Measurements from ENCODE around the gene GRIA4.

DNA sequence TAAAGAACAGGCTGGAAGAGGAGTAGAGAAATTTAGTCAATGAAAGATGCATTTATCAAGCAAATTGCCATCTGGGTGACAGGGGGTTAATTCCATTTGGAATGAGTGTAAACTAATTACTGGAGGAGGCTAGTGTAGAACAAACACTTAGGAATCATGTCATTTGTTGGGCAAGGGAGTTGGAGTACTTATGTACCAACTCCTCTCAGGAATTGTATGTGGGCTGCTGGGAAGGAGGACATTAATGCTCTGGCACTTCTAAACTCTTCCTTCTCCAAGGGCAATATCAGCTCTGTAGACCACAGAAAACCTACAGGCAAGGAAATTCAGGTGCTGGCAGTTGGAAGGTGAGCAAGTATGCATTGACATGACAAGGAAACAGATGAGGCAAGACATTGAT, 271.2 kb downstream of the GRIA4 start:
- TF ChIP-seq, protein P1, sequence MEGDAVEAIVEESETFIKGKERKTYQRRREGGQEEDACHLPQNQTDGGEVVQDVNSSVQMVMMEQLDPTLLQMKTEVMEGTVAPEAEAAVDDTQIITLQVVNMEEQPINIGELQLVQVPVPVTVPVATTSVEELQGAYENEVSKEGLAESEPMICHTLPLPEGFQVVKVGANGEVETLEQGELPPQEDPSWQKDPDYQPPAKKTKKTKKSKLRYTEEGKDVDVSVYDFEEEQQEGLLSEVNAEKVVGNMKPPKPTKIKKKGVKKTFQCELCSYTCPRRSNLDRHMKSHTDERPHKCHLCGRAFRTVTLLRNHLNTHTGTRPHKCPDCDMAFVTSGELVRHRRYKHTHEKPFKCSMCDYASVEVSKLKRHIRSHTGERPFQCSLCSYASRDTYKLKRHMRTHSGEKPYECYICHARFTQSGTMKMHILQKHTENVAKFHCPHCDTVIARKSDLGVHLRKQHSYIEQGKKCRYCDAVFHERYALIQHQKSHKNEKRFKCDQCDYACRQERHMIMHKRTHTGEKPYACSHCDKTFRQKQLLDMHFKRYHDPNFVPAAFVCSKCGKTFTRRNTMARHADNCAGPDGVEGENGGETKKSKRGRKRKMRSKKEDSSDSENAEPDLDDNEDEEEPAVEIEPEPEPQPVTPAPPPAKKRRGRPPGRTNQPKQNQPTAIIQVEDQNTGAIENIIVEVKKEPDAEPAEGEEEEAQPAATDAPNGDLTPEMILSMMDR (IDR thresholded peaks at IDR 0.05): no peak
- TF ChIP-seq EZH2 (IDR thresholded peaks at IDR 0.05): no peak
- no peak for TF ChIP-seq EZH2phosphoT487 (IDR thresholded peaks at IDR 0.05)

Measured in neural progenitor cell (in vitro differentiated cells).